ENCODE measurements around the gene BANP.

BANP gene

GRCh38 chr16:88066234-88066633, 115.0 kb downstream of the BANP start:
- H3K36me3 ChIP-seq (ENCODE audit: control insufficient read depth, insufficient read depth, low read length) = peaks cover 5% of the 10 kb centered on the region; the same call in 1 of the 2 replicates
- no peak overlapping the region for H3K4me3 ChIP-seq (ENCODE audit: low read length)
- WGBS (ENCODE audit: insufficient coverage, insufficient read length) = no CpG with 5 or more reads among the region's 10 CpGs
- H3K9me3 ChIP-seq (ENCODE audit: control insufficient read depth, insufficient read depth, low read length) = no peaks in the 10 kb centered on the region
- DNase-seq (ENCODE audit: low read depth, low spot score) = no peak
- peaks cover 1% of the 10 kb centered on the region; the same call in 1 of the 2 replicates for H3K4me1 ChIP-seq (ENCODE audit: control insufficient read depth, insufficient read depth, low read length)
- no peak overlapping the region for H3K27ac ChIP-seq (ENCODE audit: low read length)
- H3K27me3 ChIP-seq (ENCODE audit: control insufficient read depth, insufficient read depth, low read length) = no peaks in the 10 kb centered on the region

GRCh38 chr16:88066680-88067529, 115.7 kb downstream of the BANP start:
- Histone ChIP-seq H3K4me3 (ENCODE audit: low read length) (no peak overlapping the region), H3K4me1 (ENCODE audit: control insufficient read depth, insufficient read depth, low read length) (peaks cover 1% of the 10 kb centered on the region; the same call in 1 of the 2 replicates), H3K27me3 (ENCODE audit: control insufficient read depth, insufficient read depth, low read length) (no peaks in the 10 kb centered on the region), H3K27ac (ENCODE audit: low read length) (no peak overlapping the region), H3K9me3 (ENCODE audit: control insufficient read depth, insufficient read depth, low read length) (no peaks in the 10 kb centered on the region), H3K36me3 (ENCODE audit: control insufficient read depth, insufficient read depth, low read length) (peaks cover 8% of the 10 kb centered on the region; the same call in 1 of the 2 replicates)
- no CpG with 5 or more reads among the region's 29 CpGs for WGBS (ENCODE audit: insufficient coverage, insufficient read length)
- DNase-seq (ENCODE audit: low read depth, low spot score) = no peak

GRCh38 chr16:88067530-88068411, 116.5 kb downstream of the BANP start:
- peaks cover 1% of the 10 kb centered on the region; the same call in 1 of the 2 replicates for H3K4me1 ChIP-seq (ENCODE audit: control insufficient read depth, insufficient read depth, low read length)
- no CpG with 5 or more reads among the region's 40 CpGs for WGBS (ENCODE audit: insufficient coverage, insufficient read length)

GRCh38 chr16:88068476-88069396, 117.5 kb downstream of the BANP start:
- H3K36me3 ChIP-seq (ENCODE audit: control insufficient read depth, insufficient read depth, low read length) = peaks cover 15% of the 10 kb centered on the region; the same call in 1 of the 2 replicates
- DNase-seq (ENCODE audit: low read depth, low spot score) = no peak
- no peak overlapping the region for H3K27ac ChIP-seq (ENCODE audit: low read length)
- no peaks in the 10 kb centered on the region for H3K9me3 ChIP-seq (ENCODE audit: control insufficient read depth, insufficient read depth, low read length)
- H3K27me3 ChIP-seq (ENCODE audit: control insufficient read depth, insufficient read depth, low read length) = no peaks in the 10 kb centered on the region
- H3K4me1 ChIP-seq (ENCODE audit: control insufficient read depth, insufficient read depth, low read length) = peaks cover 1% of the 10 kb centered on the region; the same call in 1 of the 2 replicates
- H3K4me3 ChIP-seq (ENCODE audit: low read length) = no peak overlapping the region
- no CpG with 5 or more reads among the region's 27 CpGs for WGBS (ENCODE audit: insufficient coverage, insufficient read length)

More at GRCh38 chr16:88067530-88068411, 116.5 kb downstream of the BANP start:
- Histone ChIP-seq H3K4me3 (ENCODE audit: low read length) (no peak overlapping the region), H3K36me3 (ENCODE audit: control insufficient read depth, insufficient read depth, low read length) (peaks cover 12% of the 10 kb centered on the region; the same call in 1 of the 2 replicates), H3K27me3 (ENCODE audit: control insufficient read depth, insufficient read depth, low read length) (no peaks in the 10 kb centered on the region), H3K9me3 (ENCODE audit: control insufficient read depth, insufficient read depth, low read length) (no peaks in the 10 kb centered on the region), H3K27ac (ENCODE audit: low read length) (no peak overlapping the region)
- DNase-seq (ENCODE audit: low read depth, low spot score) = no peak

GRCh38 chr16:88069397-88070168, 118.3 kb downstream of the BANP start:
- no peaks in the 10 kb centered on the region for H3K27me3 ChIP-seq (ENCODE audit: control insufficient read depth, insufficient read depth, low read length)
- WGBS (ENCODE audit: insufficient coverage, insufficient read length) = no CpG with 5 or more reads among the region's 25 CpGs
- no peaks in the 10 kb centered on the region for H3K4me1 ChIP-seq (ENCODE audit: control insufficient read depth, insufficient read depth, low read length)
- H3K9me3 ChIP-seq (ENCODE audit: control insufficient read depth, insufficient read depth, low read length) = no peaks in the 10 kb centered on the region
- H3K36me3 ChIP-seq (ENCODE audit: control insufficient read depth, insufficient read depth, low read length) = peaks cover 10% of the 10 kb centered on the region; the same call in 1 of the 2 replicates
- H3K27ac ChIP-seq (ENCODE audit: low read length) = no peak overlapping the region
- no peak overlapping the region for H3K4me3 ChIP-seq (ENCODE audit: low read length)
- no peak for DNase-seq (ENCODE audit: low read depth, low spot score)

DNA sequence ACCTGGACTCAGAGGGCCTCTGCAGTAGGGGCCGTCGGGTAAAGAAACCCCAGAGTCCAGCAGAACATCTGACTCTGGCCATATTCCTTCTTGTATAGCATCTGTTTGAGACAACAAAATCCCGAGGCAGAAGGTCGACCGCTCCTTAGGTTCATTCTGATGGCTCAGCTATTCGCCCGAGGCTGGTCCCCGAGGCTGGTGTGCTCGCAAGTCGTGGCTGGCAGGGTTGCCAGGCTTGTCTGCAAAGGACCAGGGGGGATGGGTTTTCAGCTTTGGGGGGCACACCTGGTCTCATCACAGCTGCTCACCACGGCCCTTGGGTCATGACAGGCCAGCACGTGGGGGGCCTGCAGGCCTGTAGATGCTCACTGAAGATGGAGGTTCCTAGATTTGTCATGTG, 119.1 kb downstream of the BANP start:
- WGBS (ENCODE audit: insufficient coverage, insufficient read length) = no CpG with 5 or more reads among the region's 12 CpGs
- H3K4me1 ChIP-seq (ENCODE audit: control insufficient read depth, insufficient read depth, low read length) = no peaks in the 10 kb centered on the region
- no peak overlapping the region for H3K27ac ChIP-seq (ENCODE audit: low read length)

GRCh38 chr16:88070989-88071625, 119.9 kb downstream of the BANP start:
- H3K9me3 ChIP-seq (ENCODE audit: control insufficient read depth, insufficient read depth, low read length) = no peaks in the 10 kb centered on the region

More for the DNA sequence above, 119.1 kb downstream of the BANP start:
- Histone ChIP-seq H3K9me3 (ENCODE audit: control insufficient read depth, insufficient read depth, low read length) (no peaks in the 10 kb centered on the region), H3K4me3 (ENCODE audit: low read length) (no peak overlapping the region), H3K27me3 (ENCODE audit: control insufficient read depth, insufficient read depth, low read length) (no peaks in the 10 kb centered on the region), H3K36me3 (ENCODE audit: control insufficient read depth, insufficient read depth, low read length) (peaks cover 10% of the 10 kb centered on the region; the same call in 1 of the 2 replicates)
- DNase-seq (ENCODE audit: low read depth, low spot score) = no peak

DNA sequence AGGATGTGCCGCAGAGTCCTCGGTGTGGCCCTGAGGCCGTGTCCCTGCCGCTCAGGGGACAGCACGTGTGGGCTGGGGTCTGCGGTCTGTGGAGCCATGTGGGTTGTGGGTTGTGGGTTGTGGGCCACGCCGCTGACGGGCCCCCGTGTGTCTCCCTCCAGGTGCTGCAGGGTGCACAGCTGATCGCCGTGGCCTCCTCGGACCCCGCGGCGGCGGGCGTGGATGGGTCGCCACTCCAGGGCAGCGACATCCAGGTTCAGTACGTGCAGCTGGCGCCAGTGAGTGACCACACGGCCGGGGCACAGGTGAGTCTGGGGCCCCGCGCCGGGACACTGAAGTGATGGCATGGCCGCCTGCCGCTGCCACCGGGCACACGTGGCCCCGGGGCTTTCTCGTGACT, 120.7 kb downstream of the BANP start:
- peaks cover 13% of the 10 kb centered on the region; the same call in 1 of the 2 replicates for H3K36me3 ChIP-seq (ENCODE audit: control insufficient read depth, insufficient read depth, low read length)
- DNase-seq (ENCODE audit: low read depth, low spot score) = no peak
- no CpG with 5 or more reads among the region's 33 CpGs for WGBS (ENCODE audit: insufficient coverage, insufficient read length)
- H3K9me3 ChIP-seq (ENCODE audit: control insufficient read depth, insufficient read depth, low read length) = no peaks in the 10 kb centered on the region
- no peaks in the 10 kb centered on the region for H3K27me3 ChIP-seq (ENCODE audit: control insufficient read depth, insufficient read depth, low read length)
- H3K27ac ChIP-seq (ENCODE audit: low read length) = no peak overlapping the region
- no peak overlapping the region for H3K4me3 ChIP-seq (ENCODE audit: low read length)
- no peaks in the 10 kb centered on the region for H3K4me1 ChIP-seq (ENCODE audit: control insufficient read depth, insufficient read depth, low read length)

More at GRCh38 chr16:88070989-88071625, 119.9 kb downstream of the BANP start:
- Histone ChIP-seq H3K36me3 (ENCODE audit: control insufficient read depth, insufficient read depth, low read length) (peaks cover 10% of the 10 kb centered on the region; the same call in 1 of the 2 replicates), H3K4me1 (ENCODE audit: control insufficient read depth, insufficient read depth, low read length) (no peaks in the 10 kb centered on the region), H3K27me3 (ENCODE audit: control insufficient read depth, insufficient read depth, low read length) (no peaks in the 10 kb centered on the region), H3K27ac (ENCODE audit: low read length) (no peak overlapping the region), H3K4me3 (ENCODE audit: low read length) (no peak overlapping the region)
- DNase-seq (ENCODE audit: low read depth, low spot score) = no peak
- WGBS (ENCODE audit: insufficient coverage, insufficient read length) = no CpG with 5 or more reads among the region's 23 CpGs

DNA sequence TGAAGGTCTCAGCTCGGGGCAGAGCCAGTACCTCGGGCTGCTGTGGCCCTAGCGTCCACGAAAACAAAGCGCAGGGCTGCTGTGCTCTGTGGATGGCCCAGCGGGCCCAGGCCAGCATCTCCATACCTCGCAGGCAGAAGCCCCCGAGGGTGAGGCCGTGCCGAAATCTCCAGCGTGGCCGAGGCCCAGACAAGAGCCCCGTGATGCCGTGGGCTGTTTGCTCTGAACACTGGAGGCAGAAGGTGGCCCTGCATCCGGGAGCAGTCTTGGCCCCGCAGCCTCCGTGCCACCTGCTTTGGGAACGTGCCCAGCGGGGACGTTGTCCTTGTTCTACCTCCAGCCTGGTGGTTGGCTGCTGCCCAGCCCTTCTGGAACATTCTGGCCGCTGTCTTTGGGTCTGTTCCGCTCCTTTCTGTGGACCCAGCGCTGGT, 121.4 kb downstream of the BANP start:
- DNase-seq (ENCODE audit: low read depth, low spot score) = no peak
- no CpG with 5 or more reads among the region's 23 CpGs for WGBS (ENCODE audit: insufficient coverage, insufficient read length)

More for the DNA sequence above, 121.4 kb downstream of the BANP start:
- Histone ChIP-seq H3K36me3 (ENCODE audit: control insufficient read depth, insufficient read depth, low read length) (peaks cover 13% of the 10 kb centered on the region; the same call in 1 of the 2 replicates), H3K4me3 (ENCODE audit: low read length) (no peak overlapping the region), H3K4me1 (ENCODE audit: control insufficient read depth, insufficient read depth, low read length) (no peaks in the 10 kb centered on the region), H3K27ac (ENCODE audit: low read length) (no peak overlapping the region), H3K9me3 (ENCODE audit: control insufficient read depth, insufficient read depth, low read length) (no peaks in the 10 kb centered on the region), H3K27me3 (ENCODE audit: control insufficient read depth, insufficient read depth, low read length) (no peaks in the 10 kb centered on the region)

All from iPS DF 6.9 (cell line).